ENCODE data around the gene C1orf174.

- TF ChIP-seq POLR2A (IDR thresholded peaks at IDR 0.05) (no peak), CTCF (IDR thresholded peaks at IDR 0.05) (no peak)
These were observed 3.6 kb downstream of the C1orf174 start for GRCh38 chr1:3896396-3897000.
